SK-N-SH (cell line): ENCODE results near the gene DPM2. TPM values are rescaled to one million over a fixed set of nuclear protein-coding genes. Genes with fewer than 3 reads are reported as not detected.
A peak's percentile ranks its signal among the peaks of the same experiment; 100 is the strongest.

Experiments
- CTCF ChIA-PET: fragments of 300-600, 350-600 bp; formaldehyde crosslinking; extraction: SDS; loops from one replicate; lab custom pipeline; 2021; lab: Yijun Ruan, JAX
- POLR2A ChIA-PET: fragments of 350-600 bp; sonication (Branson Sonifier 250); formaldehyde crosslinking; extraction: SDS; loops from one replicate; lab custom pipeline; 2020; ENCODE audit warnings: antibody characterized with exemption, inconsistent platforms; lab: Yijun Ruan, JAX
- DNase-seq: peaks from one replicate; pipeline ENCODE4 v3.0.0; 2012
- H2AFZ ChIP-seq: fragments of 200-600 bp; sonication (generic); 2 replicates; pipeline ENCODE4 v1.8.1; 2016; ENCODE audit warnings: antibody characterized with exemption, mild to moderate bottlenecking, low read depth
- H3F3A ChIP-seq: fragments of 200-600 bp; sonication (generic); replicated peaks from 2 replicates; pipeline ENCODE3; 2016; ENCODE audit warnings: antibody characterized with exemption, mild to moderate bottlenecking; ENCODE audit not compliant: insufficient read depth
- H3K27ac ChIP-seq, 2 experiments: fragments of 200-500 bp in 1 of 2; fragments of 200-600 bp in 1 of 2; sonication (Bioruptor generic) in 1 of 2; sonication (generic), shearing (Covaris generic) in 1 of 2; 2 replicates each; pipeline versions ENCODE4 v1.5.1 to v1.6.1; 2014 to 2016; ENCODE audit warnings: low read depth in 2 of 2, inconsistent platforms in 1 of 2, low read length in 1 of 2, mild to moderate bottlenecking in 1 of 2, mixed read lengths in 1 of 2
- H3K27me3 ChIP-seq: fragments of 200-600 bp; sonication (generic), shearing (Covaris generic); 2 replicates; pipeline ENCODE4 v1.6.1; 2016; ENCODE audit warnings: mixed run types; ENCODE audit not compliant: insufficient read depth
- H3K36me3 ChIP-seq, 2 experiments: fragments of 200-500 bp in 1 of 2; fragments of 200-600 bp in 1 of 2; sonication (Bioruptor generic) in 1 of 2; sonication (generic) in 1 of 2; replicated peaks in 1 of 2; 2 replicates each; pipeline versions ENCODE3 to v1.5.1; 2014 to 2016; ENCODE audit warnings: low read length in 1 of 2, mild to moderate bottlenecking in 1 of 2; ENCODE audit not compliant: insufficient read depth in 2 of 2, control insufficient read depth in 1 of 2
- H3K4me1 ChIP-seq, 2 experiments: fragments of 200-500 bp in 1 of 2; fragments of 200-600 bp in 1 of 2; sonication (Bioruptor generic) in 1 of 2; sonication (generic), shearing (Covaris generic) in 1 of 2; 2 replicates each; pipeline versions ENCODE4 v1.5.1 to v1.6.1; 2014 to 2016; ENCODE audit warnings: low read depth in 1 of 2, low read length in 1 of 2, mixed run types in 1 of 2; ENCODE audit not compliant: insufficient read depth in 2 of 2, control insufficient read depth in 1 of 2
- H3K4me2 ChIP-seq: fragments of 200-600 bp; sonication (generic), shearing (Covaris generic); 2 replicates; pipeline ENCODE4 v1.6.1; 2017; ENCODE audit warnings: mixed run types
- H3K4me3 ChIP-seq, 2 experiments: fragments of 200-500 bp in 1 of 2; fragments of 200-600 bp in 1 of 2; sonication (Bioruptor generic) in 1 of 2; sonication (generic), shearing (Covaris generic) in 1 of 2; 2 replicates each; pipeline versions ENCODE4 v1.5.1 to v1.8.1; 2014 to 2016; ENCODE audit warnings: low read depth in 2 of 2, inconsistent platforms in 1 of 2, low read length in 1 of 2, mild to moderate bottlenecking in 1 of 2, mixed read lengths in 1 of 2, moderate library complexity in 1 of 2
- H3K79me2 ChIP-seq: fragments of 200-600 bp; sonication (generic); 2 replicates; pipeline ENCODE4 v1.8.1; 2017; ENCODE audit warnings: mild to moderate bottlenecking; ENCODE audit not compliant: insufficient read depth
- H3K9ac ChIP-seq: fragments of 200-600 bp; sonication (generic); 2 replicates; pipeline ENCODE4 v1.6.1; 2017; ENCODE audit warnings: mixed run types
- H3K9me2 ChIP-seq: fragments of 200-600 bp; sonication (generic); 2 replicates; pipeline ENCODE4 v1.6.1; 2017; ENCODE audit warnings: mixed run types
- H3K9me3 ChIP-seq: fragments of 200-600 bp; sonication (generic); 2 replicates; pipeline ENCODE4 v1.6.1; 2017; ENCODE audit warnings: mixed run types, mild to moderate bottlenecking, moderate library complexity
- H4K20me1 ChIP-seq: fragments of 200-600 bp; sonication (generic); 2 replicates; pipeline ENCODE4 v1.6.1; 2017; ENCODE audit warnings: mild to moderate bottlenecking, mixed run types; ENCODE audit not compliant: insufficient read depth
- ELF1 ChIP-seq: IDR thresholded peaks from 2 replicates; pipeline ENCODE4 v1.4.0; 2012
- FOXJ3 ChIP-seq: sonication (generic); formaldehyde crosslinking; IDR thresholded peaks from 2 replicates; pipeline ENCODE4 v1.5.1; 2020; ENCODE audit warnings: mild to moderate bottlenecking, missing genetic modification reagents
- GABPA ChIP-seq: IDR thresholded peaks from 2 replicates; pipeline ENCODE4 v1.4.0; 2012; ENCODE audit warnings: low read depth, mild to moderate bottlenecking
- GATA2 ChIP-seq: sonication (generic); formaldehyde crosslinking; IDR thresholded peaks from 2 replicates; pipeline ENCODE4 v1.5.0; 2020; ENCODE audit warnings: mild to moderate bottlenecking, missing genetic modification reagents
- JUND ChIP-seq: IDR thresholded peaks from 2 replicates; pipeline ENCODE4 v1.4.0; 2012
- POLR2AphosphoS5 ChIP-seq: IDR thresholded peaks from 2 replicates; pipeline ENCODE4 v1.6.1; 2012; ENCODE audit warnings: low read depth, low read length
- RFX5 ChIP-seq: IDR thresholded peaks from 2 replicates; pipeline ENCODE4 v1.6.1; 2012; ENCODE audit warnings: mild to moderate bottlenecking, improper control_type of control experiment, low read length
- TCF12 ChIP-seq: IDR thresholded peaks from 2 replicates; pipeline ENCODE4 v1.4.0; 2012
- YY1 ChIP-seq: IDR thresholded peaks from 2 replicates; pipeline ENCODE4 v1.4.0; 2012; ENCODE audit warnings: low read depth, mild to moderate bottlenecking
- WGBS: methylation state at CpG from one replicate; pipeline ENCODE4 v1.1.6; 2017; ENCODE audit warnings: low lambda C conversion rate; 5-methylcytosine and 5-hydroxymethylcytosine counted together
- polyA plus RNA-seq, 3 experiments: library from polyadenylated mRNA; depleted of rRNA; stranded (reverse); fragments of >200 nt; gene quantifications; 2 replicates each; pipeline ENCODE4 v1.2.3, GENCODE V29; 2012
- TF ChIP-seq, protein P1 (sequence below): IDR thresholded peaks from 2 replicates; pipeline ENCODE4 v1.4.0; 2012; ENCODE audit warnings: low read depth
- TF ChIP-seq, protein P2 (sequence below): IDR thresholded peaks from 2 replicates; pipeline ENCODE4 v1.6.1; 2012; ENCODE audit warnings: mild to moderate bottlenecking, low read depth, low read length, moderate library complexity
- TF ChIP-seq, protein P3 (sequence below): IDR thresholded peaks from 2 replicates; pipeline ENCODE4; 2012
- TF ChIP-seq, protein P4 (sequence below): fragments of 150-350 bp; IDR thresholded peaks from 2 replicates; pipeline ENCODE4 v1.6.1; 2017; ENCODE audit warnings: antibody characterized with exemption, low read length, low read depth, borderline replicate concordance

Gene DPM2
- polyA plus RNA-seq, 1 of the 3 experiments (the other 2 are of a cell fraction): 106 TPM

DNA sequence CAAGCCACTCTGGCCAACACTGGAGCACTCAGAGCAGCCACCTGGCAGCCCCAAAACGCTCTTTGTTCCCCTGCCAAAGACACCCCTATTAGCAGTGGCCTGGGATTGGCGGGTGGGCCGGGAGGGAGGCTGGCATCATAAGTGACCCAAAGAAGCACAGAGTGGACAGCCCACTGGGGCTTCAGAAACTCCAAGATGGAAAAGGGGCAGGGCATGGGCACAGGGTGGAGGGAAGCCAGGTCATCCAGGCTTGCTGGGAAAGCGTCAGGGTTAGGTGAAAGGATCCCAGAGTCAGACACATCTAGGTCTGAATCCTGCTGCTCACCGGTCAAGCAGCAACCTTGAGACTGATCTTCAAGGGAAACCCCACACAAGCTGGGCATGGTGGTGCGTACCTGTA, 28.3 kb upstream of the DPM2 start (continued):
- TF ChIP-seq, protein P1, sequence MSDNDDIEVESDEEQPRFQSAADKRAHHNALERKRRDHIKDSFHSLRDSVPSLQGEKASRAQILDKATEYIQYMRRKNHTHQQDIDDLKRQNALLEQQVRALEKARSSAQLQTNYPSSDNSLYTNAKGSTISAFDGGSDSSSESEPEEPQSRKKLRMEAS: no peak
- TF ChIP-seq, all 33 proteins: peak for 2

DNA sequence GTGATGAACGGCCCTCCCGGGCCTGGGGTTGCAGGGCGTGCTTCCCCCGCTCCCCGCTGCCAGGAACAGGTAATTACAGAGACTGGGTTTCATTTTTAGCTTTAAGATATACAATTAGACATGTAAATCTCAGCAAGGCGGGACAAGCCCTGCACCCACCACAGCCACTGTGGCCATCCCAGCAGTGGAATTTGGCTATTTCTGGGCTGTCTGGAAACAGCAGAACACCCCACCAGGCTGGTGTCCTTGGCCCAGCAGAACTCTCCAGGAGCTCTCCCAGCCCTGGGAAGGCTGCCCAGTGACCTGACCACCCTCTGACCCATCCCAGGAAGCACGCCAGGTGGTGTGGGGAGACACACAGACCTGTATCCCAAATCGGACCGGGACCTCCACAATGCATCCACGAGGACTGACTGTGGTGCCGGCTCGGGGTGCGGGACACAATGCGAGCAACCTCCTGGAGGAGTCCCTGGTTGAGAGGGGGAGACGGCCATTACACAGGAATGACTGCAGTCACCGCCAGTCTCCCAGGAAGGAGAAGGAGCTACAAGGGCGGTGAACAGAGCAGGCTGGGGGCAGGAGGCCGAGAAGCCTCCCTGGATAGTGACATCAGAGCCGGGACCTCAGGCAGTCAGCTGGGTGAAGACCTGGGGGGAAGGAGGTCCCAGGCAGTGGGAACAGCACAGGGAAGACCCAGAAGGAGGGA, 25.9 kb upstream of the DPM2 start:
- POLR2A ChIA-PET: no interaction called here
- Histone ChIP-seq H3K4me3 (no peak overlapping the region), H3K9ac (no peak overlapping the region), H3K4me1 (peaks cover 56 to 80% of the 10 kb centered on the region in 2 experiments), H3K36me3 (no peaks in the 10 kb centered on the region), H3K27ac (peak overlapping the region in 1 of 2 experiments; percentile 72; a peak in 3 of 4 replicates), H3K4me2 (peak overlapping the region; percentile 58; the same call in 1 of the 2 replicates), H3K9me2 (no peaks in the 10 kb centered on the region), H4K20me1 (no peaks in the 10 kb centered on the region), H3K9me3 (no peaks in the 10 kb centered on the region), H2AFZ (no peak overlapping the region), H3K27me3 (no peaks in the 10 kb centered on the region), H3K79me2 (peaks cover 70% of the 10 kb centered on the region), H3F3A (peaks cover 12% of the 10 kb centered on the region)
- CTCF ChIA-PET: interaction anchor here (0.7 to 6.2 kb wide), 7 partner anchors 11 to 154 kb away, joined by 3 to 55 read pairs (median 4); no protein-coding TSS in a partner anchor
- no peak for DNase-seq
- WGBS: 59% methylated on average over 9 of the region's 19 CpGs
- TF ChIP-seq, protein P2, sequence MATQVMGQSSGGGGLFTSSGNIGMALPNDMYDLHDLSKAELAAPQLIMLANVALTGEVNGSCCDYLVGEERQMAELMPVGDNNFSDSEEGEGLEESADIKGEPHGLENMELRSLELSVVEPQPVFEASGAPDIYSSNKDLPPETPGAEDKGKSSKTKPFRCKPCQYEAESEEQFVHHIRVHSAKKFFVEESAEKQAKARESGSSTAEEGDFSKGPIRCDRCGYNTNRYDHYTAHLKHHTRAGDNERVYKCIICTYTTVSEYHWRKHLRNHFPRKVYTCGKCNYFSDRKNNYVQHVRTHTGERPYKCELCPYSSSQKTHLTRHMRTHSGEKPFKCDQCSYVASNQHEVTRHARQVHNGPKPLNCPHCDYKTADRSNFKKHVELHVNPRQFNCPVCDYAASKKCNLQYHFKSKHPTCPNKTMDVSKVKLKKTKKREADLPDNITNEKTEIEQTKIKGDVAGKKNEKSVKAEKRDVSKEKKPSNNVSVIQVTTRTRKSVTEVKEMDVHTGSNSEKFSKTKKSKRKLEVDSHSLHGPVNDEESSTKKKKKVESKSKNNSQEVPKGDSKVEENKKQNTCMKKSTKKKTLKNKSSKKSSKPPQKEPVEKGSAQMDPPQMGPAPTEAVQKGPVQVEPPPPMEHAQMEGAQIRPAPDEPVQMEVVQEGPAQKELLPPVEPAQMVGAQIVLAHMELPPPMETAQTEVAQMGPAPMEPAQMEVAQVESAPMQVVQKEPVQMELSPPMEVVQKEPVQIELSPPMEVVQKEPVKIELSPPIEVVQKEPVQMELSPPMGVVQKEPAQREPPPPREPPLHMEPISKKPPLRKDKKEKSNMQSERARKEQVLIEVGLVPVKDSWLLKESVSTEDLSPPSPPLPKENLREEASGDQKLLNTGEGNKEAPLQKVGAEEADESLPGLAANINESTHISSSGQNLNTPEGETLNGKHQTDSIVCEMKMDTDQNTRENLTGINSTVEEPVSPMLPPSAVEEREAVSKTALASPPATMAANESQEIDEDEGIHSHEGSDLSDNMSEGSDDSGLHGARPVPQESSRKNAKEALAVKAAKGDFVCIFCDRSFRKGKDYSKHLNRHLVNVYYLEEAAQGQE: no peak
- TF ChIP-seq, protein P3, sequence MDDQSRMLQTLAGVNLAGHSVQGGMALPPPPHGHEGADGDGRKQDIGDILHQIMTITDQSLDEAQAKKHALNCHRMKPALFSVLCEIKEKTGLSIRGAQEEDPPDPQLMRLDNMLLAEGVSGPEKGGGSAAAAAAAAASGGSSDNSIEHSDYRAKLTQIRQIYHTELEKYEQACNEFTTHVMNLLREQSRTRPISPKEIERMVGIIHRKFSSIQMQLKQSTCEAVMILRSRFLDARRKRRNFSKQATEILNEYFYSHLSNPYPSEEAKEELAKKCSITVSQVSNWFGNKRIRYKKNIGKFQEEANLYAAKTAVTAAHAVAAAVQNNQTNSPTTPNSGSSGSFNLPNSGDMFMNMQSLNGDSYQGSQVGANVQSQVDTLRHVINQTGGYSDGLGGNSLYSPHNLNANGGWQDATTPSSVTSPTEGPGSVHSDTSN: peak; percentile 35; the same call in 1 of the 2 replicates

DNA sequence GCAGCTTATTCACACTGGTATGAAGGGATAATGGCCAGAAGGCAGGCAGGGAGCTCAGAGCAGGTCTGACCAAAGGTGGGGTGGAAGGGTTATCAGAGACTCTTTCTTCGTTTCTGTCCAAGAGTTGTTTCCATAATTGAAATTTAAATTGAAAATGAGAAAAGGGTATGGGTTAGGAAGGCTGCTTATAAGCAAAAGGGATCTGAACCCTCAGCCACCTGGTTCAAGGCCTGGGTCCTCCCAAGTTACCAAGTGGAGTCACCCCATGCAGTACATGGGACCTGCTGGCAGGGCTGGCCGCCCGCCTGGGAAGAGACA, 25.3 kb upstream of the DPM2 start:
- Histone ChIP-seq H3K27me3 (no peaks in the 10 kb centered on the region), H3K4me2 (peak overlapping the region; percentile 58; the same call in 1 of the 2 replicates), H2AFZ (no peak overlapping the region), H3K27ac (peak overlapping the region in 1 of 2 experiments; percentile 72; a peak in 3 of 4 replicates), H3K4me1 (peaks cover 51 to 75% of the 10 kb centered on the region in 2 experiments), H4K20me1 (no peaks in the 10 kb centered on the region), H3F3A (peaks cover 12% of the 10 kb centered on the region), H3K79me2 (peaks cover 70% of the 10 kb centered on the region), H3K9me2 (no peaks in the 10 kb centered on the region), H3K4me3 (no peak overlapping the region), H3K9ac (no peak overlapping the region), H3K9me3 (no peaks in the 10 kb centered on the region), H3K36me3 (no peaks in the 10 kb centered on the region)
- ChIA-PET CTCF (interaction anchor here (0.8 to 6.2 kb wide), 6 partner anchors 10 to 155 kb away, joined by 3 to 55 read pairs (median 14); no protein-coding TSS in a partner anchor), POLR2A (no interaction called here)
- peak; percentile 58 for DNase-seq
- 94% methylated on average over 1 of the region's 3 CpGs for WGBS
- no peak for TF ChIP-seq RFX5
- TF ChIP-seq ELF1: no peak
- TF ChIP-seq, protein P4, sequence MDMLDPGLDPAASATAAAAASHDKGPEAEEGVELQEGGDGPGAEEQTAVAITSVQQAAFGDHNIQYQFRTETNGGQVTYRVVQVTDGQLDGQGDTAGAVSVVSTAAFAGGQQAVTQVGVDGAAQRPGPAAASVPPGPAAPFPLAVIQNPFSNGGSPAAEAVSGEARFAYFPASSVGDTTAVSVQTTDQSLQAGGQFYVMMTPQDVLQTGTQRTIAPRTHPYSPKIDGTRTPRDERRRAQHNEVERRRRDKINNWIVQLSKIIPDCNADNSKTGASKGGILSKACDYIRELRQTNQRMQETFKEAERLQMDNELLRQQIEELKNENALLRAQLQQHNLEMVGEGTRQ: no peak
- TF ChIP-seq GATA2: no peak
- TF ChIP-seq YY1: no peak
- TF ChIP-seq, protein P2: no peak
- TF ChIP-seq JUND: no peak
- no peak for TF ChIP-seq TCF12
- no peak for TF ChIP-seq FOXJ3
- no peak for TF ChIP-seq POLR2AphosphoS5
- no peak for TF ChIP-seq GABPA
